HEK293 (cell line): ENCODE data around the gene LIX1L.

Experiments
- KLF10 ChIP-seq: fragments of 450-650 bp; IDR thresholded peaks from 2 replicates; pipeline ENCODE4 v1.5.1; 2018; ENCODE audit warnings: missing biosample characterization, mild to moderate bottlenecking, missing genetic modification characterization
- KLF8 ChIP-seq: fragments of 450-650 bp; formaldehyde crosslinking; IDR thresholded peaks from 2 replicates; pipeline ENCODE4 v1.5.1; 2016; ENCODE audit warnings: missing biosample characterization, missing genetic modification characterization
- SP2 ChIP-seq: fragments of 450-650 bp; formaldehyde crosslinking; IDR thresholded peaks from 2 replicates; pipeline ENCODE4 v1.5.1; 2016; ENCODE audit warnings: missing biosample characterization, missing genetic modification characterization
- SP7 ChIP-seq: fragments of 450-650 bp; formaldehyde crosslinking; IDR thresholded peaks from 2 replicates; pipeline ENCODE4 v1.5.1; 2016; ENCODE audit warnings: missing biosample characterization, missing genetic modification characterization
- TRIM28 ChIP-seq: IDR thresholded peaks from 2 replicates; pipeline ENCODE4 v1.6.1; 2011; ENCODE audit warnings: low read length, control low read depth, borderline replicate concordance
- ZNF132 ChIP-seq: fragments of 450-650 bp; formaldehyde crosslinking; IDR thresholded peaks from 2 replicates; pipeline ENCODE4 v1.5.1; 2017; ENCODE audit warnings: missing biosample characterization, missing genetic modification characterization, borderline replicate concordance
- ZNF211 ChIP-seq: fragments of 450-650 bp; formaldehyde crosslinking; IDR thresholded peaks from 2 replicates; pipeline ENCODE4 v1.5.1; 2016; ENCODE audit warnings: low read depth, missing biosample characterization, missing genetic modification characterization
- ZNF302 ChIP-seq: fragments of 450-650 bp; formaldehyde crosslinking; IDR thresholded peaks from 2 replicates; pipeline ENCODE4 v1.5.1; 2016; ENCODE audit warnings: missing biosample characterization, missing genetic modification characterization, low read depth
- ZNF335 ChIP-seq: fragments of 450-650 bp; formaldehyde crosslinking; conservative IDR thresholded peaks from 2 replicates; pipeline ENCODE4 v1.5.1; 2016; ENCODE audit warnings: missing biosample characterization, missing genetic modification characterization
- ZNF394 ChIP-seq: fragments of 450-650 bp; formaldehyde crosslinking; IDR thresholded peaks from 2 replicates; pipeline ENCODE4 v1.5.1; 2016; ENCODE audit warnings: missing biosample characterization, missing genetic modification characterization, mild to moderate bottlenecking, moderate library complexity, borderline replicate concordance
- ZNF48 ChIP-seq: fragments of 450-650 bp; formaldehyde crosslinking; IDR thresholded peaks from 2 replicates; pipeline ENCODE4 v1.5.1; 2016; ENCODE audit warnings: missing biosample characterization, missing genetic modification characterization
- ZNF530 ChIP-seq: fragments of 450-650 bp; formaldehyde crosslinking; IDR thresholded peaks from 2 replicates; pipeline ENCODE4 v1.5.1; 2016; ENCODE audit warnings: low read depth, missing biosample characterization, missing genetic modification characterization
- ZNF571 ChIP-seq: fragments of 450-650 bp; formaldehyde crosslinking; IDR thresholded peaks from 2 replicates; pipeline ENCODE4 v1.5.0; 2017; ENCODE audit warnings: missing biosample characterization, missing genetic modification characterization
- ZNF660 ChIP-seq: fragments of 450-650 bp; IDR thresholded peaks from 2 replicates; pipeline ENCODE4 v1.5.1; 2018; ENCODE audit warnings: missing biosample characterization, mild to moderate bottlenecking, missing genetic modification characterization
- ZNF768 ChIP-seq: fragments of 450-650 bp; formaldehyde crosslinking; IDR thresholded peaks from 2 replicates; pipeline ENCODE4 v1.5.1; 2018; ENCODE audit warnings: missing biosample characterization, mild to moderate bottlenecking, missing genetic modification characterization
- ZNF777 ChIP-seq: fragments of 450-650 bp; formaldehyde crosslinking; IDR thresholded peaks from 2 replicates; pipeline ENCODE4 v1.5.1; 2017; ENCODE audit warnings: missing biosample characterization, missing genetic modification characterization, borderline replicate concordance
- ZNF843 ChIP-seq: fragments of 450-650 bp; formaldehyde crosslinking; IDR thresholded peaks from 2 replicates; pipeline ENCODE4 v1.5.1; 2016; ENCODE audit warnings: missing biosample characterization, missing genetic modification characterization
- ZSCAN30 ChIP-seq: fragments of 450-650 bp; IDR thresholded peaks from 2 replicates; pipeline ENCODE4 v1.5.1; 2018; ENCODE audit warnings: missing biosample characterization, mild to moderate bottlenecking, missing genetic modification characterization, moderate library complexity
- TF ChIP-seq, protein P1 (sequence below): fragments of 450-650 bp; formaldehyde crosslinking; IDR thresholded peaks from 2 replicates; pipeline ENCODE4 v1.5.1; 2016; ENCODE audit warnings: missing biosample characterization, missing genetic modification characterization
- TF ChIP-seq, protein P2 (sequence below): fragments of 450-650 bp; formaldehyde crosslinking; IDR thresholded peaks from 2 replicates; pipeline ENCODE4 v1.5.1; 2017; ENCODE audit warnings: missing biosample characterization, mild to moderate bottlenecking, missing genetic modification characterization, moderate library complexity
- TF ChIP-seq, protein P3 (sequence below): fragments of 450-650 bp; formaldehyde crosslinking; IDR thresholded peaks from 2 replicates; pipeline ENCODE4 v1.5.1; 2017; ENCODE audit warnings: missing biosample characterization, missing genetic modification characterization
- TF ChIP-seq, protein P4 (sequence below): fragments of 450-650 bp; formaldehyde crosslinking; IDR thresholded peaks from 2 replicates; pipeline ENCODE4 v1.5.1; 2016; ENCODE audit warnings: missing biosample characterization, missing genetic modification characterization
- TF ChIP-seq, protein P5 (sequence below): fragments of 450-650 bp; formaldehyde crosslinking; IDR thresholded peaks from 2 replicates; pipeline ENCODE4 v1.5.0; 2017; ENCODE audit warnings: missing biosample characterization, missing genetic modification characterization, borderline replicate concordance
- TF ChIP-seq, protein P6 (sequence below): fragments of 450-650 bp; IDR thresholded peaks from 2 replicates; pipeline ENCODE4 v1.5.1; 2018; ENCODE audit warnings: missing biosample characterization, mild to moderate bottlenecking, missing genetic modification characterization
- TF ChIP-seq, protein P7 (sequence below): fragments of 450-650 bp; formaldehyde crosslinking; IDR thresholded peaks from 2 replicates; pipeline ENCODE4 v1.5.1; 2016; ENCODE audit warnings: missing biosample characterization, missing genetic modification characterization

The LIX1L gene

DNA sequence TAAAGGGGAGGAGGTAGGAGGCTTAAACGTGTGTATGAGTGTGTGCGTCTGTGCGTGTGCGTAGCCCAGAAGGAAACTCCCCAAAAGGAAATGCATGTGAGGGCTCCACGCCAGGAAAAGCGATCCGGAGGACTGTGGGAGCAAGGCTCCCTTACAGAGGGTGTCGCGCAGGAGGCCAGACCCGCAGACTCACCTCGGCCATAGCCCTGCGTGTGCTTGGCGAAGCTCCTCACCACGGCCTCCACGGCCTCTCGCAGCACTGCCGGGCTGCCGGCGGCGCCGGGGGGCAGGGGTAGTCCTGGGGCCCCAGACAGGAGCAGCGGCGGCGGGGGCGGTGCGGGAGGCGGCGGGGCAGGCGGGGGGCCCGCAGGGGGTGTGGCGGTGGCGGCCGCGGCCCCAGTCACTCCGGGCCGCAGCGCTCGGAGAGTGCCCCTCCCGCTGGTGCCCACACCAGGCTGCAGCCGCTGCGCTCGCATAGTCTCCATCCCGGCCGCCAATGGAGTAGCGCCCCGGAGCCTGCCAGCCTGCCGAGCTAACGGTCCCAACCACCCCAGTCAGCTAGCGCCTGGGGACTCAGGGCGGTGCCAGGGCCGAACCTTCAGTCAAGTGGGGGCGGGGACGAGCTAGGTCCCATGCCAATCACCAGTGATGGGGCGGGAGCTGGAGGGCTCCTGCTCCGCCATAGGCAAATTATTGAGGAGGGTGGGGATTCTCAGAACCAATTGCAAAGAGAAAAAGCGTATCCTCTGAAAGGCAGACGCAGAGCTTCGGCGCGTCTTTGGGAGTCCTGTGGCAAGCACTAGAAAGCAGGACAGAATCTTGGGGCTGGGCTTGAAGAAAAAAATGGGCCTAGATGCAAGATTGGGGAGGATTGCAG is at the start of gene LIX1L (continued):
- TF ChIP-seq, protein P1, sequence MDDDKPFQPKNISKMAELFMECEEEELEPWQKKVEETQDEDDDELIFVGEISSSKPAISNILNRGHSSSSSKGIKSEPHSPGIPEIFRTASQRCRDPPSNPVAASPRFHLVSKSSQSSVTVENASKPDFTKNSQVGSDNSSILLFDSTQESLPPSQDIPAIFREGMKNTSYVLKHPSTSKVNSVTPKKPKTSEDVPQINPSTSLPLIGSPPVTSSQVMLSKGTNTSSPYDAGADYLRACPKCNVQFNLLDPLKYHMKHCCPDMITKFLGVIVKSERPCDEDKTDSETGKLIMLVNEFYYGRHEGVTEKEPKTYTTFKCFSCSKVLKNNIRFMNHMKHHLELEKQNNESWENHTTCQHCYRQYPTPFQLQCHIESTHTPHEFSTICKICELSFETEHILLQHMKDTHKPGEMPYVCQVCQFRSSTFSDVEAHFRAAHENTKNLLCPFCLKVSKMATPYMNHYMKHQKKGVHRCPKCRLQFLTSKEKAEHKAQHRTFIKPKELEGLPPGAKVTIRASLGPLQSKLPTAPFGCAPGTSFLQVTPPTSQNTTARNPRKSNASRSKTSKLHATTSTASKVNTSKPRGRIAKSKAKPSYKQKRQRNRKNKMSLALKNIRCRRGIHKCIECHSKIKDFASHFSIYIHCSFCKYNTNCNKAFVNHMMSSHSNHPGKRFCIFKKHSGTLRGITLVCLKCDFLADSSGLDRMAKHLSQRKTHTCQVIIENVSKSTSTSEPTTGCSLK: no peak
- no peak for TF ChIP-seq ZNF777 (tag by site-specific recombination)
- TF ChIP-seq, protein P2, sequence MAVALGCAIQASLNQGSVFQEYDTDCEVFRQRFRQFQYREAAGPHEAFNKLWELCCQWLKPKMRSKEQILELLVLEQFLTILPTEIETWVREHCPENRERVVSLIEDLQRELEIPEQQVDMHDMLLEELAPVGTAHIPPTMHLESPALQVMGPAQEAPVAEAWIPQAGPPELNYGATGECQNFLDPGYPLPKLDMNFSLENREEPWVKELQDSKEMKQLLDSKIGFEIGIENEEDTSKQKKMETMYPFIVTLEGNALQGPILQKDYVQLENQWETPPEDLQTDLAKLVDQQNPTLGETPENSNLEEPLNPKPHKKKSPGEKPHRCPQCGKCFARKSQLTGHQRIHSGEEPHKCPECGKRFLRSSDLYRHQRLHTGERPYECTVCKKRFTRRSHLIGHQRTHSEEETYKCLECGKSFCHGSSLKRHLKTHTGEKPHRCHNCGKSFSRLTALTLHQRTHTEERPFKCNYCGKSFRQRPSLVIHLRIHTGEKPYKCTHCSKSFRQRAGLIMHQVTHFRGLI (tag by site-specific recombination): 0 out of 2 replicates have a peak, but pooled peaks have one; percentile 9
- TF ChIP-seq, protein P3, sequence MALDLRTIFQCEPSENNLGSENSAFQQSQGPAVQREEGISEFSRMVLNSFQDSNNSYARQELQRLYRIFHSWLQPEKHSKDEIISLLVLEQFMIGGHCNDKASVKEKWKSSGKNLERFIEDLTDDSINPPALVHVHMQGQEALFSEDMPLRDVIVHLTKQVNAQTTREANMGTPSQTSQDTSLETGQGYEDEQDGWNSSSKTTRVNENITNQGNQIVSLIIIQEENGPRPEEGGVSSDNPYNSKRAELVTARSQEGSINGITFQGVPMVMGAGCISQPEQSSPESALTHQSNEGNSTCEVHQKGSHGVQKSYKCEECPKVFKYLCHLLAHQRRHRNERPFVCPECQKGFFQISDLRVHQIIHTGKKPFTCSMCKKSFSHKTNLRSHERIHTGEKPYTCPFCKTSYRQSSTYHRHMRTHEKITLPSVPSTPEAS (tag by site-specific recombination): peak; percentile 74; the same call in 1 of the 2 replicates
- peak; percentile 40; the same call in 1 of the 2 replicates for TF ChIP-seq SP7 (tag by site-specific recombination)
- peak; percentile 79 for TF ChIP-seq KLF8 (tag by site-specific recombination)
- TF ChIP-seq ZNF211 (tag by site-specific recombination): no peak
- no peak for TF ChIP-seq ZNF48 (tag by site-specific recombination)
- TF ChIP-seq ZNF530 (tag by site-specific recombination): no peak
- peak; percentile 71 for TF ChIP-seq ZNF335 (tag by site-specific recombination)
- TF ChIP-seq, protein P4, sequence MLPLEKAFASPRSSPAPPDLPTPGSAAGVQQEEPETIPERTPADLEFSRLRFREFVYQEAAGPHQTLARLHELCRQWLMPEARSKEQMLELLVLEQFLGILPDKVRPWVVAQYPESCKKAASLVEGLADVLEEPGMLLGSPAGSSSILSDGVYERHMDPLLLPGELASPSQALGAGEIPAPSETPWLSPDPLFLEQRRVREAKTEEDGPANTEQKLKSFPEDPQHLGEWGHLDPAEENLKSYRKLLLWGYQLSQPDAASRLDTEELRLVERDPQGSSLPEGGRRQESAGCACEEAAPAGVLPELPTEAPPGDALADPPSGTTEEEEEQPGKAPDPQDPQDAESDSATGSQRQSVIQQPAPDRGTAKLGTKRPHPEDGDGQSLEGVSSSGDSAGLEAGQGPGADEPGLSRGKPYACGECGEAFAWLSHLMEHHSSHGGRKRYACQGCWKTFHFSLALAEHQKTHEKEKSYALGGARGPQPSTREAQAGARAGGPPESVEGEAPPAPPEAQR: no peak
- peak; percentile 96 for TF ChIP-seq SP2 (tag by site-specific recombination)
- TF ChIP-seq, protein P5, sequence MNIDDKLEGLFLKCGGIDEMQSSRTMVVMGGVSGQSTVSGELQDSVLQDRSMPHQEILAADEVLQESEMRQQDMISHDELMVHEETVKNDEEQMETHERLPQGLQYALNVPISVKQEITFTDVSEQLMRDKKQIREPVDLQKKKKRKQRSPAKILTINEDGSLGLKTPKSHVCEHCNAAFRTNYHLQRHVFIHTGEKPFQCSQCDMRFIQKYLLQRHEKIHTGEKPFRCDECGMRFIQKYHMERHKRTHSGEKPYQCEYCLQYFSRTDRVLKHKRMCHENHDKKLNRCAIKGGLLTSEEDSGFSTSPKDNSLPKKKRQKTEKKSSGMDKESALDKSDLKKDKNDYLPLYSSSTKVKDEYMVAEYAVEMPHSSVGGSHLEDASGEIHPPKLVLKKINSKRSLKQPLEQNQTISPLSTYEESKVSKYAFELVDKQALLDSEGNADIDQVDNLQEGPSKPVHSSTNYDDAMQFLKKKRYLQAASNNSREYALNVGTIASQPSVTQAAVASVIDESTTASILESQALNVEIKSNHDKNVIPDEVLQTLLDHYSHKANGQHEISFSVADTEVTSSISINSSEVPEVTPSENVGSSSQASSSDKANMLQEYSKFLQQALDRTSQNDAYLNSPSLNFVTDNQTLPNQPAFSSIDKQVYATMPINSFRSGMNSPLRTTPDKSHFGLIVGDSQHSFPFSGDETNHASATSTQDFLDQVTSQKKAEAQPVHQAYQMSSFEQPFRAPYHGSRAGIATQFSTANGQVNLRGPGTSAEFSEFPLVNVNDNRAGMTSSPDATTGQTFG: no peak
- TF ChIP-seq ZSCAN30 (tag by site-specific recombination): peak; percentile 58; the same call in 1 of the 2 replicates
- peak; percentile 7; the same call in 1 of the 2 replicates for TF ChIP-seq ZNF394
- no peak; the same call in 1 of the 2 replicates for TF ChIP-seq TRIM28
- TF ChIP-seq ZNF843 (tag by site-specific recombination): no peak
- TF ChIP-seq KLF10 (tag by site-specific recombination): peak; percentile 98
- no peak for TF ChIP-seq ZNF132 (tag by site-specific recombination)
- TF ChIP-seq ZNF302 (tag by site-specific recombination): no peak
- TF ChIP-seq ZNF768 (tag by site-specific recombination): no peak
- TF ChIP-seq, protein P6, sequence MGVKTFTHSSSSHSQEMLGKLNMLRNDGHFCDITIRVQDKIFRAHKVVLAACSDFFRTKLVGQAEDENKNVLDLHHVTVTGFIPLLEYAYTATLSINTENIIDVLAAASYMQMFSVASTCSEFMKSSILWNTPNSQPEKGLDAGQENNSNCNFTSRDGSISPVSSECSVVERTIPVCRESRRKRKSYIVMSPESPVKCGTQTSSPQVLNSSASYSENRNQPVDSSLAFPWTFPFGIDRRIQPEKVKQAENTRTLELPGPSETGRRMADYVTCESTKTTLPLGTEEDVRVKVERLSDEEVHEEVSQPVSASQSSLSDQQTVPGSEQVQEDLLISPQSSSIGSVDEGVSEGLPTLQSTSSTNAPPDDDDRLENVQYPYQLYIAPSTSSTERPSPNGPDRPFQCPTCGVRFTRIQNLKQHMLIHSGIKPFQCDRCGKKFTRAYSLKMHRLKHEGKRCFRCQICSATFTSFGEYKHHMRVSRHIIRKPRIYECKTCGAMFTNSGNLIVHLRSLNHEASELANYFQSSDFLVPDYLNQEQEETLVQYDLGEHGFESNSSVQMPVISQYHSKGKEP (tag by site-specific recombination): peak; percentile 5; the same call in 1 of the 2 replicates
- TF ChIP-seq, protein P7, sequence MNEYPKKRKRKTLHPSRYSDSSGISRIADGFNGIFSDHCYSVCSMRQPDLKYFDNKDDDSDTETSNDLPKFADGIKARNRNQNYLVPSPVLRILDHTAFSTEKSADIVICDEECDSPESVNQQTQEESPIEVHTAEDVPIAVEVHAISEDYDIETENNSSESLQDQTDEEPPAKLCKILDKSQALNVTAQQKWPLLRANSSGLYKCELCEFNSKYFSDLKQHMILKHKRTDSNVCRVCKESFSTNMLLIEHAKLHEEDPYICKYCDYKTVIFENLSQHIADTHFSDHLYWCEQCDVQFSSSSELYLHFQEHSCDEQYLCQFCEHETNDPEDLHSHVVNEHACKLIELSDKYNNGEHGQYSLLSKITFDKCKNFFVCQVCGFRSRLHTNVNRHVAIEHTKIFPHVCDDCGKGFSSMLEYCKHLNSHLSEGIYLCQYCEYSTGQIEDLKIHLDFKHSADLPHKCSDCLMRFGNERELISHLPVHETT (tag by site-specific recombination): no peak
- TF ChIP-seq ZNF571 (tag by site-specific recombination): no peak
- 0 out of 2 replicates have a peak, but pooled peaks have one; percentile 62 for TF ChIP-seq ZNF660 (tag by site-specific recombination)
